Endothelial cell of umbilical vein (primary cell): ENCODE results near the gene MS4A6E.

Experiments
- CTCF ChIP-seq, 2 donors: IDR thresholded peaks; 1 replicate in 1 of 2; 2 replicates in 1 of 2; pipeline ENCODE4 v1.5.1; 2011; ENCODE audit warnings: low read length in 2 of 2, mild to moderate bottlenecking in 2 of 2, moderate library complexity in 2 of 2, control low read depth in 1 of 2, inconsistent platforms in 1 of 2, low read depth in 1 of 2; ENCODE audit not compliant: insufficient read depth in 1 of 2; ENCODE audit errors: extremely low read depth in 1 of 2
- EZH2 ChIP-seq: IDR thresholded peaks from 2 replicates; pipeline ENCODE4 v1.6.1; 2012; ENCODE audit warnings: borderline replicate concordance, low read depth, mild to moderate bottlenecking, moderate library complexity, low read length, inconsistent platforms; ENCODE audit not compliant: severe bottlenecking
- FOS ChIP-seq: IDR thresholded peaks from 2 replicates; pipeline ENCODE4 v1.6.1; 2011; ENCODE audit warnings: mild to moderate bottlenecking, low read length, moderate library complexity, borderline replicate concordance; ENCODE audit not compliant: insufficient read depth
- MAX ChIP-seq: IDR thresholded peaks from 2 replicates; pipeline ENCODE4 v1.6.1; 2011; ENCODE audit not compliant: insufficient read depth, insufficient read length
- POLR2A ChIP-seq: IDR thresholded peaks from 2 replicates; pipeline ENCODE4 v1.6.1; 2012; ENCODE audit warnings: low read depth, mild to moderate bottlenecking, control low read depth, low read length
- POLR2AphosphoS5 ChIP-seq: IDR thresholded peaks from 2 replicates; pipeline ENCODE4 v1.6.1; 2012; ENCODE audit warnings: low read depth, mild to moderate bottlenecking, control low read depth, low read length, moderate library complexity; ENCODE audit not compliant: insufficient read depth

- no peak for TF ChIP-seq CTCF (IDR thresholded peaks at IDR 0.05; ENCODE audit: extremely low read depth in 1 of 2, insufficient read depth in 1 of 2, low read depth in 1 of 2, low read length in 2 of 2)
- no peak for TF ChIP-seq EZH2
- TF ChIP-seq POLR2AphosphoS5, result no peak
- TF ChIP-seq POLR2A, result no peak
- no peak for TF ChIP-seq FOS
- TF ChIP-seq MAX, result no peak
Observed at GRCh38 chr11:60362241-60362640, 35.2 kb downstream of the MS4A6E start.
